Measurements from ENCODE around the gene MAP7D3.

MAP7D3 gene

DNA sequence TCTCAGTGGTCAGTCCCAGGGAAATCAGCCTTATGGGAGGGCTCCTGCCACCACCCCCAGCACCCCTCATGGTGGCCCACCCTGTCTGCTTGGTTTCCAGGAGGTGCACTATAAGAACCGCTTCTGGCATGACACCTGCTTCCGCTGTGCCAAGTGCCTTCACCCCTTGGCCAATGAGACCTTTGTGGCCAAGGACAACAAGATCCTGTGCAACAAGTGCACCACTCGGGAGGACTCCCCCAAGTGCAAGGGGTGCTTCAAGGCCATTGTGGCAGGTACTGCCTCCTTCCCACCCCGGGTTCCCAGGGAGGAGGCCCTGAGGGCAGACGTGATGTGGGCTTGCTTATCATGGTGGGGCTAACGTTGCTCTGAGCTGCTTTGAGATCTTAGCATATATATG is 44.3 kb downstream of the MAP7D3 start:
- DNase-seq (ENCODE audit: low read depth in 2 of 2, low spot score in 1 of 2), result no peak

- no peak for DNase-seq (ENCODE audit: low read depth in 2 of 2, low spot score in 1 of 2)
These were observed 45.3 kb downstream of the MAP7D3 start for GRCh38 chrX:136205882-136206380.

DNA sequence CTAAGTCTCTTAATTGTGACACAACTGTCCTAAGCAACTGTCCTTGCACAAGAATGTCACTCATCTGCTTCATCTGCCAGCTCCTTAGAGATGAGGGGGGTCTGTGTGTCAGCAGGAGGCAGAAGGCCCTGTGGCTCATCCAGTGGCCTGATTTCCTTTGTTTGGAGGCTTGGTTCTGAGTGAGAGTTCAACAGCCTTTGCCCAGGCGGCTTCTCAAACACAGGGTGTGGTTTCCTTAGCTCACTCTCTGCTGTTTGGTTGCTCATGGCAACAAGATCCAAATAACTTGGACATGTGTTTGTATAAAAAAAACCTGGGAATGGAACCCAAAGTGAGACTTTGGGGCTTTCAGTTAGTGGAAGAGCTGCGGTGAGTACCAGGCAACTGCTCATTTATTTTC is 46.6 kb downstream of the MAP7D3 start:
- DNase-seq (ENCODE audit: low read depth in 2 of 2, low spot score in 1 of 2), result no peak

DNA sequence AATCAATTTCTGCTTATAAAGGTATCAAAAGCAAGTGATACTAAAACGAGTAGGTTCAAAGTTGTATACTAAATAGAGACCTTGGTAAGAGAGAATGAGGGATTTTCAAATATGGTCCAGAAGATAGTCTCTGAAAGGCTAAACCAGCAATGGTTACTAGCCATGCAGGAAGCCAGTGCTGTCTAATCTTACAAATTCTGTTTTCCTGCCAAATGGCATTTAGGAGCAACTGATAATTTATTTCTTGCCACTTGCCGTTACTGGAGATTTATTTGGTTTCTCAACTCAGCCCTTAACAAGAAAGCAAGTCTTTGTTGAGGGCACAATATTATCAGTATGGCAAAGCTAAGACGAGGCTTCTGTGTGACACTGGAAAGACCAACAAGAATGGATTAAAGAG is 47.2 kb downstream of the MAP7D3 start:
- DNase-seq (ENCODE audit: low read depth in 2 of 2, low spot score in 1 of 2), result no peak

GRCh38 chrX:136203438-136203837 is 47.8 kb downstream of the MAP7D3 start:
- DNase-seq (ENCODE audit: low read depth in 2 of 2, low spot score in 1 of 2), result no peak

DNA sequence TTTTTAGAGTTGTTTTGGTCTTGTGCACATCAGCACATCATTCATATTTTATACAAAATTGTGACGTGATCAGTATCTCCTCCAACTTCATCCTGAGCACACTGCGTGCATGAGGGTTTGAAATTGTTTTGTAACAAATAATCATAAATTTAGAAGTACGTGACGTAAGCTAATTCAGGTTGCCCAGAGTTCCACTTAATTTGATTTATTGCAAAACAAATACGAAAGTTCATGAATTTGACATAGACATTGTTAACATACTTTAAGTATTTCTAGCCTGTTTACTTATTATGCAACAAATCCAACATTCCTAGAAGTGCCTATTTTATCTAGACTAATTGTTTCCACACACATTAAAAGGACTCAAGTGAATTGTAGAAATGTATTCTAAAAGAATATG is 48.3 kb downstream of the MAP7D3 start:
- DNase-seq (ENCODE audit: low read depth in 2 of 2, low spot score in 1 of 2), result no peak

- no peak for DNase-seq (ENCODE audit: low read depth in 2 of 2, low spot score in 1 of 2)
These were observed 49.6 kb downstream of the MAP7D3 start for GRCh38 chrX:136201601-136202000.

DNA sequence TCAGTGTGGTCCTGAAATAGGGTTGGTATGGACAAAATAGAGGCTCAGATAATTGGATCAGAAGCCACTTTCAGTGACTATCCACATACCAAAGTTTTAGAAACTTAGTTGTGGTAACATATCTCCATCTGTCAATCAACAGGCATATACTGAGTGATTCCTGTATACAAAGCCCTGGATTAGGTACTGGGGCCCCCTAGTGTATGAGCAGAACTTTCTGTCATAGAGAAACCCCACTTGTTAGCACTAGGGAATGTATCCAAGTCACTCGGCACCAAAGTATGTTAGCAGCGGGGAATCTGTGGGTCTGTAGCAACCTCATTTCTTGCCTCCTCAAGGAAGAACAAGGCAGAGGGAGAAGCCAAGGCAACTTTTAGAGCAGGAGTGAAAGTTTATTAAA is 50.7 kb downstream of the MAP7D3 start:
- no peak for DNase-seq (ENCODE audit: low read depth in 2 of 2, low spot score in 1 of 2)

DNA sequence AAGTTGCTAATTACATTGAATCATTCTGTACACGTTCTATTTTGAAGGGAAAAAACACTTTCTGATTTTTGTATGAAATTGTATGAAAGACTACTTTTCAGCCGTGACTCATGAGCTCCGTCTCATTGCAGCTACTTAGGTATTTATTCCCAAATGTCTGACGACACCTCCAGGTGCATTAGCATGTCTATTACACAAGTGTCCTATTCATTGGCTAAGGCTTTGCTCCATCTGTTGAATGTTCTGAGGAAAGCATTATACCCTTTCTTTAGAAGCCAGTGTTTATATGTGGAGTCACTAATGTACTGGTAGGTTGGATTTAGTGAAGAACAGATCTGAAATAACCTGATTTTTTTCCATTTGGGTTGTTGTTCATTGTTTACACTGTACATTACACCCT is 51.8 kb downstream of the MAP7D3 start:
- DNase-seq (ENCODE audit: low read depth in 2 of 2, low spot score in 1 of 2), result no peak

DNA sequence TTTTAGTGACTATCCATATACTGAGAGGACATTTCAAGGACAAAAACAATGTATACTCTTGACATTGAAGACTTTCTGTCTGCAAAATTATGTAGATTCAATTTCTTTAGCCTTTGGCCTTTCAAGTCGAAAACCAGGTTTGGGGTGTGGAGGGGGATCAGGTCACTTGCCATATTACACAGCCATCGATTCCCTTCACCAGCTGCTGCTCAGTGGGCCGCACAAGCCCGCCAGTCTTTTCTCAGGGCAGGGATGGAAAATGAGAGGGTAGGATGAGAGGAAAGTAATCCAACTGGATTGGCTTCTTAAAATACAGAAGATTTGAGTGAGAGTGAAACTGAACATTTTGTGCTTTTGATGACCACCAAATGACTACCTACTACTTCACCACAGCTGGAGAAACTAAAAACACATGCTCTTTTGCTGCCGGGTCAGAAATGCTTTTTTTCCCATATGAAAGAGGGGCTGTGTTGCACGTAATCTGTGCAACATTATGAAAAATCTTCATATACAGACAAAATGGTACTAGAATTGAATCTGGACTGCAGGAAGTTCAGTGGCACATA is 52.4 kb downstream of the MAP7D3 start:
- DNase-seq (ENCODE audit: low read depth in 2 of 2, low spot score in 1 of 2), result no peak

- DNase-seq (ENCODE audit: low read depth in 2 of 2, low spot score in 1 of 2), result no peak
These were observed 53.2 kb downstream of the MAP7D3 start for GRCh38 chrX:136198010-136198409.

DNA sequence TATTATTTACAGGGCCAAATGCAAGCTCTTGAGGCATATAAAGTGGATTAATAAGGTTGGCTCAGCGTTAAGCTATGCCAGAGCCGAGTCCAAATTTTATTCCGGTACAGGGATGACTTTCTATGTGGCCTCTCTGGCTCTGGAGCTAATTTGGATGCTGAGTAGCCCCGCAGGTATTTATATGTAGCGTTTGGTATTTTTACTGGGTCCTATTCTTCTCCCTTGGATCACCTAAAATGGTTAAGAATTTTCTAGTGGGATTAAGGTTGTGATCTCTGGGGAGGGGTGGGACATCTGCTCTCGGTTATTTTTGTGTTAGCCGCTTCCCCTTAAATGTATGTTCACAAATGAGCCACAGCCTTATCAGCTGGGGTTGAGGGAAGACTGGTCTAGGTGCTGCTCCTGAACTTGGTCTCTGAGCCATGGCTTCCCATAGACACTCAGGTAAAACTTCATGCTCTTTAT is 54.5 kb downstream of the MAP7D3 start:
- DNase-seq (ENCODE audit: low read depth in 2 of 2, low spot score in 1 of 2), result no peak

DNA sequence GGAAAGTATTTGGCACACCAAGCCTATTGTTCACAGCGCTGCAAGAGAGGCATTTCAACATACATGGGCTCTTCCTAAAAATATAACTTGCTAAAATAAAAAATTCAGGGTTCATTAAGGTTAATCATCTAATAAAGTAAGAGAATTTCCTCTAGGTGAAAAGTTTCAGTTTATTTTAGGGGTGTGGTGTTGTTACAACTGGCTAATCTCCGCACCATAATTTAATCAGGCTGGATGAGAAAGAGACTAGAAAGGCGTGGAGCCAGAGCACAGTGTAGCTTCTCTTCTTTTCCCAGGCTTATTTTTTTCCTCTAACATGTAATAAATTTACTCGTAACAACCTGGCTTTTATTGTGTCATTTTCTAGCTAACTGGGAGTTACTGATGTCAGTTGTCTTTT is 56.0 kb downstream of the MAP7D3 start:
- DNase-seq (ENCODE audit: low read depth in 2 of 2, low spot score in 1 of 2), result no peak

DNA sequence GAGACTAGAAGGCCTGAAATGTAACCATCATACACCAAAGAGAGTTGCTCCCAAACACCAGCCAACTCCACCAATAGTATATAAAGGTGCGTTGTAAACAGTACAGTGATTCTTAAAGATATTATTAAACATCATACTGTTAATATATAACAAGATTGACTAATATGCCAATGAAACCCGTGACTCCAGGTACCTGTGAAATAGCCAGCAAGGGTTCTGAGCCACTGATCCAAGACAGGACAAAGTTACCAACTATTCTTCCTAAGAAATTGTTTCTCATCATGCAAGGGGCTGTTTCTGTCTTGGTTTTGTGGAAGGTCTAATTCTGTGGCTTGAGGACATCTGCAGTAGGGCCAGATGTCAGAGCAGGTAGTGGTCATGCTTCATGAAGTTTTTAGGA is 56.7 kb downstream of the MAP7D3 start:
- DNase-seq (ENCODE audit: low read depth in 2 of 2, low spot score in 1 of 2), result no peak

GRCh38 chrX:136193771-136194170 is 57.4 kb downstream of the MAP7D3 start:
- DNase-seq (ENCODE audit: low read depth in 2 of 2, low spot score in 1 of 2), result no peak

- no peak for DNase-seq (ENCODE audit: low read depth in 2 of 2, low spot score in 1 of 2)
These were observed 58.3 kb downstream of the MAP7D3 start for GRCh38 chrX:136192839-136193414.

- no peak for DNase-seq (ENCODE audit: low read depth in 2 of 2, low spot score in 1 of 2)
These were observed 59.1 kb downstream of the MAP7D3 start for GRCh38 chrX:136192135-136192534.

DNA sequence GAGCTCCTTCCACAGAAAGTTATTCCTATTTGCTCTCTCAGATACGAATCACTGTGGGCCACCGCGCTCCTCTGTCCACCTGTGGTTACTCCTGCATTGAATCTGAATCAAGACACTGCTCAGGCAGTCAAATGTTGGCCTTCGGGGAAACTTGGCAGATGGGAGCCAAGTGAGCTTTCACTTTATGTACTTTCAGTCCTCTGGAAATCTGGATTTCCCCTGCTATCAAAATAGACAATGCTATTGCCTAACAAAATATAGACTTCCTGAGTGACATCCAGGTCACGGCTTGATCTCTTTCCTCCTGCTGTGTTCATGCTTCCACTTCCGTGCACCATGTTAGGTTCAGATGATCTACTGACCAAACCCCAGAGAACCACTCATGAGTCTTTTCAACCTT is 60.0 kb downstream of the MAP7D3 start:
- no peak for DNase-seq (ENCODE audit: low read depth in 2 of 2, low spot score in 1 of 2)

GRCh38 chrX:136190038-136190713 is 61.0 kb downstream of the MAP7D3 start:
- DNase-seq (ENCODE audit: low read depth in 2 of 2, low spot score in 1 of 2), result no peak

- DNase-seq (ENCODE audit: low read depth in 2 of 2, low spot score in 1 of 2), result no peak
These were observed 62.0 kb downstream of the MAP7D3 start for GRCh38 chrX:136189222-136189621.

DNA sequence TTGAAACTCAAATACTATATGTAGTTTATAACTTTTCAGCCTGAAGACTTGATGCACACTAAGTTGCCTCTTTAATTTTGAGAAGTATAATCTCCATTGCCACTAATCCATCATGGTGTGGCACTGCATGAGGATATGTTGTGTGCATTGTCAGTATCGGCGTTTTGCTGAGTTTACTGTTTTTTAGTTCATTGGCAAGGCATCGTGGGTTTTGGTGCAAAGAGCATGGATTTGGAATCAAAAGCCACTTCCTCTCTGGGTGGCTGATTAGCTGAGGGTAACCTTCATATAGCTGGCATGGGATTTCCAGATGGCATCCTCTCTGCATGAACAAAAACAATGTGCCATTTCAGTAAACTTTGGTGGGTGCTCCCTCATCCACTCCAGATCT is 65.2 kb downstream of the MAP7D3 start:
- no peak for DNase-seq (ENCODE audit: low read depth in 2 of 2, low spot score in 1 of 2)

GRCh38 chrX:136185401-136186022 is 65.7 kb downstream of the MAP7D3 start:
- no peak for DNase-seq (ENCODE audit: low read depth in 2 of 2, low spot score in 1 of 2)
